Activated CD8-positive, alpha-beta T cell treated with anti-CD3 and anti-CD28 coated beads for 36 hours (primary cell): ENCODE measurements around the gene HK2. TPM values are rescaled to one million over a fixed set of nuclear protein-coding genes. Genes with fewer than 3 reads are reported as not detected.

Experiments used
- ATAC-seq: fragments of 200-7000 bp; cut with Tn5 transposase; one replicate; pipeline ENCODE4 v1.10.0; 2021; ENCODE audit warnings: mild to moderate bottlenecking, moderate library complexity
- CTCF ChIA-PET: fragments of 350-600 bp; sonication (Branson Sonifier 250); formaldehyde crosslinking; loops from one replicate; lab custom pipeline; 2021; ENCODE audit warnings: antibody characterized with exemption; lab: Charles Lee
- POLR2A ChIA-PET: fragments of 350-600 bp; sonication (Branson Sonifier 250); formaldehyde crosslinking; loops from one replicate; lab custom pipeline; 2021; ENCODE audit warnings: antibody characterized with exemption; lab: Charles Lee
- DNase-seq: peaks from one replicate; pipeline ENCODE4 v3.0.0-alpha.2; 2020
- H3K27ac Mint-ChIP-seq: one replicate; pipeline ENCODE4 v1.8.0; 2021; ENCODE audit warnings: mild to moderate bottlenecking, mixed read lengths
- H3K27me3 Mint-ChIP-seq: one replicate; pipeline ENCODE4 v1.8.0; 2021; ENCODE audit warnings: mixed read lengths
- H3K36me3 Mint-ChIP-seq: one replicate; pipeline ENCODE4 v1.8.0; 2021; ENCODE audit warnings: low read depth, mixed read lengths
- H3K4me1 Mint-ChIP-seq: one replicate; pipeline ENCODE4 v1.8.0; 2021; ENCODE audit warnings: low read depth, mixed read lengths
- H3K4me3 Mint-ChIP-seq: one replicate; pipeline ENCODE4 v1.8.0; 2021; ENCODE audit warnings: mild to moderate bottlenecking, moderate library complexity, mixed read lengths
- H3K9me3 Mint-ChIP-seq: one replicate; pipeline ENCODE4 v1.8.0; 2021; ENCODE audit warnings: mixed read lengths
- intact Hi-C: fragments of 100-400 bp; cut with micrococcal nuclease; formaldehyde crosslinking; loops from one replicate; pipeline ENCODE4 v1.10.0; 2022
- total RNA-seq, 2 experiments: library from RNA; stranded (reverse); gene quantifications; one replicate each; pipeline ENCODE4 v1.2.3, GENCODE V29; 2021
- TF ChIP-seq, protein P1 (sequence below): fragments of 200-600 bp; IDR thresholded peaks from one replicate; pipeline ENCODE4 v1.8.0; 2022; ENCODE audit warnings: antibody characterized with exemption, mild to moderate bottlenecking

The HK2 gene
- total RNA-seq, 2 experiments from 2014 or later = 121 to 124 TPM

GRCh38 chr2:74843899-74844298 is 10.0 kb downstream of the HK2 start:
- intact Hi-C loops = no loop called here
- POLR2A ChIA-PET = interaction anchor here (0.6 to 2.2 kb wide), 2 partner anchors 9 to 11 kb away, joined by 5 to 11 read pairs; partner anchors contain the start of gene HK2

GRCh38 chr2:74844752-74845151 is 10.8 kb downstream of the HK2 start:
- H3K4me3 Mint-ChIP-seq = no peak overlapping the region
- intact Hi-C loops = no loop called here
- TF ChIP-seq, protein P1, sequence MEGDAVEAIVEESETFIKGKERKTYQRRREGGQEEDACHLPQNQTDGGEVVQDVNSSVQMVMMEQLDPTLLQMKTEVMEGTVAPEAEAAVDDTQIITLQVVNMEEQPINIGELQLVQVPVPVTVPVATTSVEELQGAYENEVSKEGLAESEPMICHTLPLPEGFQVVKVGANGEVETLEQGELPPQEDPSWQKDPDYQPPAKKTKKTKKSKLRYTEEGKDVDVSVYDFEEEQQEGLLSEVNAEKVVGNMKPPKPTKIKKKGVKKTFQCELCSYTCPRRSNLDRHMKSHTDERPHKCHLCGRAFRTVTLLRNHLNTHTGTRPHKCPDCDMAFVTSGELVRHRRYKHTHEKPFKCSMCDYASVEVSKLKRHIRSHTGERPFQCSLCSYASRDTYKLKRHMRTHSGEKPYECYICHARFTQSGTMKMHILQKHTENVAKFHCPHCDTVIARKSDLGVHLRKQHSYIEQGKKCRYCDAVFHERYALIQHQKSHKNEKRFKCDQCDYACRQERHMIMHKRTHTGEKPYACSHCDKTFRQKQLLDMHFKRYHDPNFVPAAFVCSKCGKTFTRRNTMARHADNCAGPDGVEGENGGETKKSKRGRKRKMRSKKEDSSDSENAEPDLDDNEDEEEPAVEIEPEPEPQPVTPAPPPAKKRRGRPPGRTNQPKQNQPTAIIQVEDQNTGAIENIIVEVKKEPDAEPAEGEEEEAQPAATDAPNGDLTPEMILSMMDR = no peak

More at GRCh38 chr2:74843899-74844298, 10.0 kb downstream of the HK2 start:
- Mint-ChIP-seq H3K36me3 (peaks cover 49% of the 10 kb centered on the region), H3K27me3 (no peaks in the 10 kb centered on the region), H3K4me1 (peaks cover 89% of the 10 kb centered on the region), H3K27ac (peak overlapping the region; percentile 64), H3K9me3 (peaks cover 2% of the 10 kb centered on the region), H3K4me3 (peak overlapping the region; percentile 35)
- ATAC-seq = peak; percentile 81
- TF ChIP-seq, protein P1 = no peak
- CTCF ChIA-PET = interaction anchor here (1.0 to 1.2 kb wide), 2 partner anchors 9 to 153 kb away, joined by 4 read pairs; no protein-coding TSS in a partner anchor
- peak; percentile 50 for DNase-seq

DNA sequence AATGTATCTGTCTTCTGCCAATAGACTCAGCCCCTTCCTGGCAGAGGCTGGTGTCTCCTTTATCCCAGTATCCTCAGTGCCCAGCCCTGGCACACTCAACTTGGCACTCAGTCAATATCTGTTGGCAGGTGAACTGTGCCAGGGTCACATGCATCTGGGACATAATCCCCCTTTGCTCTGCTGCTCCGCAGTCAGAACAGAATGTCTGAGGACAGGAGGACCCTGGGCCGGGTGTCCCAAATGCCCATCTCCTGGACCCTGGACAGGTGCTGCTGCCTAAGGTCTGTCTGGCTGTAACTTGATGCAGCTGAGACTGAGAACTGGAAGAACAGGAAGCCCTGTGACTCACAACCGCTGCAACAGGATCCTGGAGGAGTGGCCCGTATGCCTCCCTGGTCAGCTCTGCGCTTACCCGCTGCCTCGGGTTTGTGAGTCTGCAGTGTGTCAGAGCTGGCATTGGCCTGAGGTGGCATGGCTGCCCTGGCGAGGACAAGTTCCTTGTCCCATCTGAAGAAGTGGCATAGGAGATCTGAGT is 11.4 kb downstream of the HK2 start:
- ATAC-seq = no peak
- Mint-ChIP-seq H3K4me3 (no peak overlapping the region), H3K4me1 (peaks cover 93% of the 10 kb centered on the region), H3K27ac (no peak overlapping the region), H3K27me3 (no peaks in the 10 kb centered on the region), H3K9me3 (no peaks in the 10 kb centered on the region), H3K36me3 (peaks cover 46% of the 10 kb centered on the region)
- POLR2A ChIA-PET = interaction anchor here (2.2 kb wide), 1 partner anchor 11 kb away, joined by 11 read pairs; the partner anchor contains the start of gene HK2
- peak; percentile 19 for DNase-seq
- intact Hi-C loops = no loop called here
- TF ChIP-seq, protein P1 = no peak
- CTCF ChIA-PET = interaction anchor here (1.1 kb wide), 1 partner anchor 8 kb away, joined by 5 read pairs; no protein-coding TSS in a partner anchor

More at GRCh38 chr2:74844752-74845151, 10.8 kb downstream of the HK2 start:
- DNase-seq = no peak
- Mint-ChIP-seq H3K27me3 (no peaks in the 10 kb centered on the region), H3K9me3 (no peaks in the 10 kb centered on the region), H3K4me1 (peaks cover 90% of the 10 kb centered on the region), H3K36me3 (peaks cover 44% of the 10 kb centered on the region), H3K27ac (no peak overlapping the region)
- ATAC-seq = no peak
- ChIA-PET POLR2A (interaction anchor here (2.2 kb wide), 1 partner anchor 10 kb away, joined by 11 read pairs; the partner anchor contains the start of gene HK2), CTCF (interaction anchor here (1.0 to 1.2 kb wide), 3 partner anchors 8 to 154 kb away, joined by 4 to 5 read pairs (median 4); no protein-coding TSS in a partner anchor)

- POLR2A ChIA-PET = no interaction called here
- TF ChIP-seq, protein P1 = no peak
- CTCF ChIA-PET = interaction anchor here (1.1 kb wide), 1 partner anchor 9 kb away, joined by 5 read pairs; no protein-coding TSS in a partner anchor
- no peaks in the 10 kb centered on the region for H3K27me3 Mint-ChIP-seq
- peaks cover 95% of the 10 kb centered on the region for H3K4me1 Mint-ChIP-seq
- H3K4me3 Mint-ChIP-seq = no peak overlapping the region
- peaks cover 48% of the 10 kb centered on the region for H3K36me3 Mint-ChIP-seq
- DNase-seq (no peak), ATAC-seq (no peak)
- no peak overlapping the region for H3K27ac Mint-ChIP-seq
- intact Hi-C loops = no loop called here
- no peaks in the 10 kb centered on the region for H3K9me3 Mint-ChIP-seq
Observed at GRCh38 chr2:74845991-74846390, 12.1 kb downstream of the HK2 start.

- ChIA-PET CTCF (interaction anchor here (1.1 to 4.8 kb wide), 2 partner anchors 10 to 72 kb away, joined by 3 to 35 read pairs; no protein-coding TSS in a partner anchor), POLR2A (no interaction called here)
- Mint-ChIP-seq H3K27ac (no peak overlapping the region), H3K27me3 (no peaks in the 10 kb centered on the region), H3K9me3 (no peaks in the 10 kb centered on the region), H3K4me3 (no peak overlapping the region), H3K4me1 (peaks cover 94% of the 10 kb centered on the region), H3K36me3 (peaks cover 47% of the 10 kb centered on the region)
- intact Hi-C loops = no loop called here
- DNase-seq (no peak), ATAC-seq (no peak)
- TF ChIP-seq, protein P1 = no peak
Observed at GRCh38 chr2:74846481-74846880, 12.6 kb downstream of the HK2 start.
